K562 (cell line): ENCODE results near the gene CCDC184. TPM values are rescaled to one million over a fixed set of nuclear protein-coding genes. Genes with fewer than 3 reads are reported as not detected.

ENCODE experiments used
- ARID1B ChIP-seq: fragments of 450-650 bp; IDR thresholded peaks from 2 replicates; pipeline ENCODE4 v1.6.1; 2016; ENCODE audit warnings: antibody characterized with exemption, mild to moderate bottlenecking, inconsistent platforms
- DIDO1 ChIP-seq: fragments of 450-650 bp; IDR thresholded peaks from 2 replicates; pipeline ENCODE4 v1.6.1; 2016; ENCODE audit warnings: low read depth, missing biosample characterization, missing genetic modification characterization
- ELK3 ChIP-seq: fragments of 450-650 bp; formaldehyde crosslinking; IDR thresholded peaks from 2 replicates; pipeline ENCODE4 v1.4.0; 2020; ENCODE audit warnings: mild to moderate bottlenecking
- FOS ChIP-seq: IDR thresholded peaks from 3 replicates; pipeline ENCODE4 v1.6.1; 2011; ENCODE audit not compliant: insufficient read length; ENCODE audit errors: extremely low read depth
- GATAD2A ChIP-seq: fragments of 450-650 bp; IDR thresholded peaks from 2 replicates; pipeline ENCODE4 v1.6.1; 2017
- HNRNPUL1 ChIP-seq: fragments of 200-400 bp; formaldehyde crosslinking; IDR thresholded peaks from 2 replicates; pipeline ENCODE4 v1.6.1; 2017; ENCODE audit warnings: low read length
- KLF1 ChIP-seq: fragments of 450-650 bp; IDR thresholded peaks from 2 replicates; pipeline ENCODE4 v1.6.1; 2016; ENCODE audit warnings: missing genetic modification characterization, missing compliant biosample characterization
- MCM3 ChIP-seq: fragments of 450-650 bp; IDR thresholded peaks from 2 replicates; pipeline ENCODE4 v1.6.1; 2016
- NFE2 ChIP-seq: IDR thresholded peaks from 2 replicates; pipeline ENCODE4 v1.6.1; 2014; ENCODE audit warnings: antibody characterized with exemption, low read depth
- PHF20 ChIP-seq: fragments of 450-650 bp; IDR thresholded peaks from 2 replicates; pipeline ENCODE4 v1.6.1; 2018; ENCODE audit not compliant: partially characterized antibody
- POLR2AphosphoS2 ChIP-seq: IDR thresholded peaks from 2 replicates; pipeline ENCODE4 v1.6.1; 2012; ENCODE audit warnings: low read length, improper control_type of control experiment
- RBFOX2 ChIP-seq: fragments of 200-400 bp; formaldehyde crosslinking; IDR thresholded peaks from 2 replicates; pipeline ENCODE4 v1.6.1; 2017; ENCODE audit warnings: low read depth, mild to moderate bottlenecking, low read length, moderate library complexity
- RFX7 ChIP-seq: fragments of 250-450 bp; sonication (Bioruptor Pico); IDR thresholded peaks from 2 replicates; pipeline ENCODE4 v1.5.1; 2021; ENCODE audit warnings: mild to moderate bottlenecking
- SIN3A ChIP-seq, 2 experiments: fragments of 150-350 bp in 1 of 2; IDR thresholded peaks; 2 replicates each; pipeline ENCODE4 v1.6.1; 2011 to 2016; ENCODE audit warnings: borderline replicate concordance in 2 of 2, low read depth in 2 of 2, low read length in 2 of 2, mild to moderate bottlenecking in 2 of 2, moderate library complexity in 2 of 2; ENCODE audit not compliant: control insufficient read depth in 1 of 2
- TCF7 ChIP-seq: sonication (generic); IDR thresholded peaks from 2 replicates; pipeline ENCODE4 v1.6.1; 2016; ENCODE audit warnings: antibody characterized with exemption, borderline replicate concordance
- TEAD1 ChIP-seq, 2 experiments: fragments of 450-650 bp in 1 of 2; sonication (generic) in 1 of 2; formaldehyde crosslinking; IDR thresholded peaks; 2 replicates each; pipeline versions ENCODE4 v1.4.0 to v1.8.0; 2020 to 2022; ENCODE audit warnings: mild to moderate bottlenecking in 2 of 2, missing genetic modification reagents in 1 of 2
- YBX1 ChIP-seq: fragments of 450-650 bp; IDR thresholded peaks from 2 replicates; pipeline ENCODE4 v1.7.1; 2016; ENCODE audit warnings: mild to moderate bottlenecking
- ZC3H11A ChIP-seq: IDR thresholded peaks from 2 replicates; pipeline ENCODE4 v1.6.1; 2012; ENCODE audit warnings: low read depth, low read length, improper control_type of control experiment
- ZZZ3 ChIP-seq: fragments of 450-650 bp; IDR thresholded peaks from 2 replicates; pipeline ENCODE4 v1.6.1; 2016; ENCODE audit warnings: antibody characterized with exemption, mild to moderate bottlenecking, moderate library complexity
- polyA plus RNA-seq, 8 experiments: library from polyadenylated mRNA; depleted of rRNA in 4 of 8; stranded (reverse) in 5 of 8; unstranded in 3 of 8; fragments of >200 nt; fragmentation: Nextera tagmentation in 2 of 8; fragmentation: Illumina TruSeq in 1 of 8; extraction: Ambion mirVana in 2 of 8; extraction: Trizol in 1 of 8; gene quantifications; 2 replicates each; pipeline versions ENCODE4 v1.2.1 to v1.2.3, GENCODE V29; 2011 to 2014; ENCODE audit warnings: inconsistent platforms in 1 of 8, missing spikeins in 1 of 8
- total RNA-seq, 7 experiments: library from RNA; depleted of rRNA in 6 of 7; stranded (reverse); fragments of >200 nt in 6 of 7; fragmentation: Illumina TruSeq in 2 of 7; extraction: Trizol in 2 of 7; gene quantifications; 2 replicates each; pipeline versions ENCODE4 v1.2.1 to v1.2.3, GENCODE V29; 2011 to 2021; ENCODE audit warnings: low replicate concordance in 1 of 7
- TF ChIP-seq, protein P1 (sequence below): fragments of 250-450 bp; sonication (Bioruptor Pico); IDR thresholded peaks from 2 replicates; pipeline ENCODE4 v1.5.0; 2020; ENCODE audit warnings: mild to moderate bottlenecking, borderline replicate concordance
- TF ChIP-seq, protein P2 (sequence below): IDR thresholded peaks from 2 replicates; pipeline ENCODE4 v1.6.1; 2012; ENCODE audit warnings: low read depth, low read length, improper control_type of control experiment, borderline replicate concordance

The CCDC184 gene
- total and polyA plus RNA-seq, 9 of the 15 experiments (the other 6 are each of a cell fraction or from before 2014, with no cell fraction given) = 0.09 TPM; not detected in 8

DNA sequence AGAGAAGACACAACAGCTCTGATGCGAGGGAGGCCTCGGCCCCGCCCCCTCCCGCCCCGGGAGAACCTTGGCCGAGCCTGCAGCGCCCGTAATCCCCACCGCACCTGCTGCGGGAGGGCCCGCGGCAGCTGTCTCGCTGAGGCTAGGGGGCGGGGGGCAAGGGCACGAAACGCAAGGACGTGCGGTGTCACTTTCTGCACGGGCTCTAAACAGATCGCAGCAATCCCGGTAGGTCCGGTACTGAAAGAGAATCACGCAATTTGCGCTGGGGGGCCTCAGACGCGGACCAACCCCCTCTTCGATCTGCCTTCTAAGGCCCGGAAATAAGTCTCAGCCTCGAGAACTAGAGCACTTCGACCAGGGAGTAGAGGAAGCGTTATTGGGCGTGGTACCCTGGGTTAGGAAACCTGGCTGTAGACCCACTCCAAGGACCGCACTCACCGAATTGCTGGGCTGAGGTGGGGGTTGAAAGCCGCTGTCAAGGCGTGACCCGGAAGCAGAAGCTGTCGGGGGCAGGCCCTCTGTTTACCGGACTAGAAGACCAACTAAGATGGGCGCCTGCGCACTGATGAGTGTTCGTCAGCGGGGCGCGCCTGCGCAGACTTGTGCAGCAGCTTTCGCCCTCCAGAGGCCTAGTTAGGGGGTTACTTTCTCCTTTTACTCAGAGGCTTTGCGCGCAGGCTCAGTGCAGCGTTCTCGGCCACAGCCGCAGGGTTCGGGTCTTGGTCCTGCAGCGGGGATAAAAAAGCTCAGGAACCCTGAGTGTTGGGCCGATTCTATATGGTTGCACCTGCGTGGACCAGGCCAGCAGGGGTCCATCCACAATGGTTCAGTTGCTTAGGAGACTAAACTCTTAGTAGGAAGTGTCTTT lies 26.2 kb upstream of the CCDC184 start, which contains the start of gene ASB8 (continued):
- no peak for TF ChIP-seq ELK3
- no peak for TF ChIP-seq ZC3H11A
- TF ChIP-seq ZZZ3 = no peak
- TF ChIP-seq ARID1B = no peak
- TF ChIP-seq DIDO1 (tag) = no peak
- TF ChIP-seq RFX7 (CRISPR knock-in tag) = no peak
- peak; percentile 22 to 93; a peak in 3 of 4 replicates for TF ChIP-seq SIN3A (IDR thresholded peaks at IDR 0.05; ENCODE audit: borderline replicate concordance in 2 of 2, control insufficient read depth in 1 of 2, low read depth in 2 of 2, low read length in 2 of 2)
- no peak for TF ChIP-seq TCF7
- TF ChIP-seq HNRNPUL1 = no peak
- peak; percentile 84 for TF ChIP-seq RBFOX2
- no peak for TF ChIP-seq GATAD2A
- TF ChIP-seq KLF1 (tag) = no peak
- TF ChIP-seq, protein P1, sequence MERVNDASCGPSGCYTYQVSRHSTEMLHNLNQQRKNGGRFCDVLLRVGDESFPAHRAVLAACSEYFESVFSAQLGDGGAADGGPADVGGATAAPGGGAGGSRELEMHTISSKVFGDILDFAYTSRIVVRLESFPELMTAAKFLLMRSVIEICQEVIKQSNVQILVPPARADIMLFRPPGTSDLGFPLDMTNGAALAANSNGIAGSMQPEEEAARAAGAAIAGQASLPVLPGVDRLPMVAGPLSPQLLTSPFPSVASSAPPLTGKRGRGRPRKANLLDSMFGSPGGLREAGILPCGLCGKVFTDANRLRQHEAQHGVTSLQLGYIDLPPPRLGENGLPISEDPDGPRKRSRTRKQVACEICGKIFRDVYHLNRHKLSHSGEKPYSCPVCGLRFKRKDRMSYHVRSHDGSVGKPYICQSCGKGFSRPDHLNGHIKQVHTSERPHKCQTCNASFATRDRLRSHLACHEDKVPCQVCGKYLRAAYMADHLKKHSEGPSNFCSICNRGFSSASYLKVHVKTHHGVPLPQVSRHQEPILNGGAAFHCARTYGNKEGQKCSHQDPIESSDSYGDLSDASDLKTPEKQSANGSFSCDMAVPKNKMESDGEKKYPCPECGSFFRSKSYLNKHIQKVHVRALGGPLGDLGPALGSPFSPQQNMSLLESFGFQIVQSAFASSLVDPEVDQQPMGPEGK (CRISPR knock-in tag) = no peak
- TF ChIP-seq, protein P2, sequence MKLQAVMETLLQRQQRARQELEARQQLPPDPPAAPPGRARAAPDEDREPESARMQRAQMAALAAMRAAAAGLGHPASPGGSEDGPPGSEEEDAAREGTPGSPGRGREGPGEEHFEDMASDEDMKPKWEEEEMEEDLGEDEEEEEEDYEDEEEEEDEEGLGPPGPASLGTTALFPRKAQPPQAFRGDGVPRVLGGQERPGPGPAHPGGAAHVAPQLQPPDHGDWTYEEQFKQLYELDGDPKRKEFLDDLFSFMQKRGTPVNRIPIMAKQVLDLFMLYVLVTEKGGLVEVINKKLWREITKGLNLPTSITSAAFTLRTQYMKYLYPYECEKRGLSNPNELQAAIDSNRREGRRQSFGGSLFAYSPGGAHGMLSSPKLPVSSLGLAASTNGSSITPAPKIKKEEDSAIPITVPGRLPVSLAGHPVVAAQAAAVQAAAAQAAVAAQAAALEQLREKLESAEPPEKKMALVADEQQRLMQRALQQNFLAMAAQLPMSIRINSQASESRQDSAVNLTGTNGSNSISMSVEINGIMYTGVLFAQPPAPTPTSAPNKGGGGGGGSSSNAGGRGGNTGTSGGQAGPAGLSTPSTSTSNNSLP = no peak
- TF ChIP-seq POLR2AphosphoS2 = no peak
- no peak for TF ChIP-seq MCM3
- TF ChIP-seq YBX1 = no peak
- TF ChIP-seq NFE2 = no peak
- TF ChIP-seq FOS = no peak
- 0 out of 4 replicates have a peak, but pooled peaks of 1 of the 2 experiments have one; percentile 34 for TF ChIP-seq TEAD1 (CRISPR knock-in tag; IDR thresholded peaks at IDR 0.05)
- peak; percentile 78 for TF ChIP-seq PHF20
